ENCODE measurements around the gene FBXL13.
"Not testable (repeated sequence)": the region's sequence is repeated elsewhere in the genome, so short reads cannot be mapped to it uniquely, and the experiment has no call there.

Gene FBXL13

GRCh38 chr7:103020876-103021275, 53.7 kb downstream of the FBXL13 start:
- DNase-seq, result not testable (repeated sequence)

GRCh38 chr7:103018295-103018694, 56.3 kb downstream of the FBXL13 start:
- DNase-seq, result not testable (repeated sequence)

DNA sequence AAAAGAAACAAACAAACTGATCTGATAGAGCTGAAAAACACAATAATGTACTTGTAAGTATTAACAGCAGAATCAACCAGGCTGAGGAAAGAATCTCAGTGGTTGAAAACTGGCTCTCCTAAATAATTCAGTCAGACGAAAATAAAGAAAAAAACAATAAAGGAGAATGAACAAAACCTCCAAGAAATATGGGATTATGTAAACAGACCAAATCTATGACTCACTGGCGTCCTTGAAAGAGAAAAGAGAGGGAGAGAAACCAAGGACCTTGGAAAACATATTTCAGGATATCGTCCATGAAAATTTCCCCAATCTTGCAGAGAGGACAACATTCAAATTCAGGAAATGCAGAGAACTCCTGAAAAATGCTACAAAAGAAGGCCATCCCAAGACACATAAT, 62.9 kb downstream of the FBXL13 start:
- peak; percentile 13 for DNase-seq

DNA sequence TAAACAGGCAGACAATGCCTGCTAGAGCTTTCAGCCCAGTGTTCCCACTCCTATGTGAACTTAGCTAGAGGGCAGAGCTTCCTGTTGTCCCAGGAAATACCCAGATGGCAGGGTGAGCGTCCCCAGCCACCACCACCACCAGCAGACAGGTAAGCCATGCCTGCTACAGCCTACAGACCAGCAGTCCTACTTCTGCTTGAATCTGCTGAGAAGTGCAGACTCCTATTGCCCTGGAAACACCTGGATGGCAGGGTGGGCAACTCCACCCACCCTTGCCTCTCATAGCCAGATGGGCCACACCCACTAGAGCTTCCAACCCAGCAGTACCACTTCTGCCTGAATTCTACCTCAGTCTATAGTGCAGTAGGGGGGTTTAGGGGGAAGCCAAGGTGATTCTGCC, 64.4 kb downstream of the FBXL13 start:
- DNase-seq, result no peak

- DNase-seq, result no peak
Measured at GRCh38 chr7:103009466-103010185, 65.0 kb downstream of the FBXL13 start.

DNA sequence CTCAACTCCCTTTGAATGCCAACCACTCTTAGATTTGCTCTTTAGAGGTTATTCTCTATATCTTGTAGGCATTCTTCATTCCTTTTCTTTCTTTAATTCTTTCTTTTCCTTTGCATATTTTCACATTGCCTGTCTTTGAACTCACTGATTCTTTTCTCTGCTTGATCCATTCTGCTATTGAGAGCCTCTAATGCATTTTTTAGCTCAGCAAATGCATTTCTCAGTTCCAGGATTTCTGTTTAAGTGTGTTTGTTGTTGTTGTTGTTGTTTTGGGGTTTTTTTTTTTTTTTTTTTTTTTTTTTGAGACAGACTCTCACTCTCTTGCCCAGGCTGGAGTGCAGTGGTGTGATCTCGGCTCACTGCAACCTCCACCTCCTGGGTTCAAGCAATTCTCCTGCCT, 71.6 kb downstream of the FBXL13 start:
- no peak for DNase-seq

DNA sequence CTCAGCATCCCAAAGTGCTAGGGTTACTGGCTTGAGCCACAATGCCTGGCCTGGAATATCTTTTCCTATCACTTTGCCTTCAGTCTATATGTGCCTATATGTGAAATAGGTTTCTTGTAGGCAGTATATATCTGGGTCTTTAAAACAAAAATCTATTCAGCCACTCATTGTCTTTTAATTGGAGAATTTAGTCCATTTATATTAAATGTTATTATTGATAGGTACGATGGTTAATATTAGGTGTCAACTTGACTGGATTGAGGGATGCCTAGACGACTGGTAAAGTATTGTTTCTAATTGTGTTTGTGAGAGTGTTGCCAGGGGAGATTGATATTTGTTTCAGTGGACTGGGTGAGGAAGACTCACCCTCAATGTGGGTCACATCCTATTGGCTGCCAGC, 73.4 kb downstream of the FBXL13 start:
- no peak for DNase-seq

GRCh38 chr7:102996957-102997356, 77.6 kb downstream of the FBXL13 start:
- no peak for DNase-seq

- DNase-seq, result not testable (repeated sequence)
Measured at GRCh38 chr7:102995609-102996008, 79.0 kb downstream of the FBXL13 start.

DNA sequence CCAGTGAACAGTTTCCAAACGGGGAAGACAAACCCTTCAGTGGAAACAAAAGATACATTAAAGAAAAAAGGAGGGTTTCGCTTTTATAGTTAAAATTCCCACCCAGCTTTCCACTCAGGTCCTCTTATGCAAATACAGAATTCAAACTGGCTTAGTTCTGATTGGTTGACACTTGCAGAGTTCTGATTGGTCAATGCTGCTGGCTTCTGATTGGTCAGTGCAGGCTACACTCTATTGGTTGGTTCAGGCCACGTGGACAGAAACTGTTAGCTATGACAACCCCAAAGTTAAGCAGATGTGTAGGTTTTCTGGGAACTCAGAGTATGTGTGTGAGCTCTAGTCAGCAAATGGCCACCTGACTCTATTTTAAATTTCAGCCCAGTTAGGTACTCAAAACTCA, 80.0 kb downstream of the FBXL13 start:
- DNase-seq, result no peak

GRCh38 chr7:102993718-102994029, 80.9 kb downstream of the FBXL13 start:
- DNase-seq, result no peak

DNA sequence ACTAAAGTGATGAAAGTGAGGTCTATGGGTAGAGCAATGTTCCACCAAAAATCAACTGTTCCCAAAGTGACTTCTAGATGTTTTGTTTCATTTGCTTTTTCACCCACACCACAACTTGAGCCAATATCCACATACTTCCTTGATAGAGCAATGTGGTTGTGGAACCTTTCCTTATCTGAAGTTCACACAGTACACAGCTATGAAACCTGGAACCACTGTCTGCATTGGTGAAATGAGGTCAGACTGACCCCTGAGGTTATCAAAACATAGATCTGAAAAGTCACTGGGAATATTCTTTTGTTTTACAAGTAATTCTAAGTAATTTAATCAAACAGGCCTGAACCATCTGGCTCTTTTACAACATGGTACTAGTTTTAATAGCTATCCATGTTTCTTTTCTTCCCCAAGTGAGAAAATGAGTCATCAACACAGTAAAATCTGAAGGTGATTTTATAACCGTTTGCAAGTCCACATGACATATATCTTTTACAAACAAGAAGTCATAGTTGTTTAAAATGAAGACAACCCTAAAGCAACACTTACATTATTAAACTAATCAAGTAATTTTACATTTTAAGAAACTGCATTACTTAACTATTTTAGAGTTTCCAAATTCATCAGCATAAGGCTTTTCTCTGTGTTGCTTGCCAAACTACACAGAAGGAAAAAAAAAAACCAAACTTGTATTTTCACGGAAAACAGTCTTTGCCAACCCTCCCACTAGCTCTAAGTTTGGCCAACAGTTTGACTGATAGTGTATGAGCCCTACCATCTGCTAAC, 81.5 kb downstream of the FBXL13 start:
- peak; percentile 61 for DNase-seq

GRCh38 chr7:102992509-102992937, 82.1 kb downstream of the FBXL13 start:
- DNase-seq, result no peak

DNA sequence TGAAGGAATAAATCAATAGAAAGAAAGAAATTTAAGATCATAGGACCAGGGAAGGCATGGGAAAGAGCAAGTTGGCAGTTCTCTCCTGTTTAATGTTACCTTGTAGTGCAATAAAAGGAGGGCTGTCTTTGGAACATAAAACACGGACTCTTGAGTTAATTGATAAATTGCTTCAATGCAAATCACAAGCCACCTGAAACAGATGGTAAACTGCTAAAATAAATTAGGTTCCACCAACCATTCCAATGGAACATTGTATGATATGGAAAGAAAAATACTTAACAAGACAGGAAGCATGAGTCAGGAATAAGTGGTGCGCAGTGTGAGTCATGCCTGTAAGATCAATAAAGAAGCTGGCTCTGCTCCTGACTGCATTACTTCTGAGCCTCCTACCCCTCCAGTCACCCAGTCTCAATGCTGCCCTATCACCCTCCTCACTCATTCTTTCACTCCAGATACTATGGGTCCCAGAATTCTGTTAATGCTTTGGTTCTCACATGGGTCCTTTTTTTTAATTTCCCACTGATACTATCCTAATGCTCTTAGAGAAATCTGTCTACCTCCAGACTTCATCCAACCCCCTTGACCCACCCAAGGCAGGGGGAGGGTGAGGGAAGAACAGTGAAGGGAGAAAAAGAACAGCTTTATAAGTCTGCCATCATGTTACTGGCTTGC, 82.9 kb downstream of the FBXL13 start:
- peak; percentile 96 for DNase-seq

DNA sequence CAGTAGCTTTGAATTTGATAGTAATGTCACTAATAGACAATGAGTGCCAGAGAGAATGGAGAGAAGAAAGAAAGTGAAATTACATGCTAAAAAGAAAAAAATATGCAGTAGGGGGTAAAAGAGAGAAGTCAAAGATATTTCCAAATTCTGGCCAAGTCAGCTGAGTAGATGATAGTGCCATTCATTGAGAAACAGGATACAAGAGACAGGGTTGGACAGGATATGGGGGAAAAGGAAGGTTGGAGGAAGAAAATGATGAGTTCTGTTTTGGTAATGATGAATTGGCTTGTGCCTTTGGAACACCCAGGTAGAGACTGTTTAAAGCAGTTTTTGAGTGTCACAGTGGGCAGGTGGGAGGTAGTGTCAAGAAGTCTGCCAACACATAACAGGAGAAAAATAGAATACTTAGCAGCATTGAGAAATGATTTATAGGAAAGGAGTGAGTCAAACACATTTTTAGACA, 83.5 kb downstream of the FBXL13 start:
- no peak for DNase-seq

GRCh38 chr7:102990642-102991041, 84.0 kb downstream of the FBXL13 start:
- no peak for DNase-seq

DNA sequence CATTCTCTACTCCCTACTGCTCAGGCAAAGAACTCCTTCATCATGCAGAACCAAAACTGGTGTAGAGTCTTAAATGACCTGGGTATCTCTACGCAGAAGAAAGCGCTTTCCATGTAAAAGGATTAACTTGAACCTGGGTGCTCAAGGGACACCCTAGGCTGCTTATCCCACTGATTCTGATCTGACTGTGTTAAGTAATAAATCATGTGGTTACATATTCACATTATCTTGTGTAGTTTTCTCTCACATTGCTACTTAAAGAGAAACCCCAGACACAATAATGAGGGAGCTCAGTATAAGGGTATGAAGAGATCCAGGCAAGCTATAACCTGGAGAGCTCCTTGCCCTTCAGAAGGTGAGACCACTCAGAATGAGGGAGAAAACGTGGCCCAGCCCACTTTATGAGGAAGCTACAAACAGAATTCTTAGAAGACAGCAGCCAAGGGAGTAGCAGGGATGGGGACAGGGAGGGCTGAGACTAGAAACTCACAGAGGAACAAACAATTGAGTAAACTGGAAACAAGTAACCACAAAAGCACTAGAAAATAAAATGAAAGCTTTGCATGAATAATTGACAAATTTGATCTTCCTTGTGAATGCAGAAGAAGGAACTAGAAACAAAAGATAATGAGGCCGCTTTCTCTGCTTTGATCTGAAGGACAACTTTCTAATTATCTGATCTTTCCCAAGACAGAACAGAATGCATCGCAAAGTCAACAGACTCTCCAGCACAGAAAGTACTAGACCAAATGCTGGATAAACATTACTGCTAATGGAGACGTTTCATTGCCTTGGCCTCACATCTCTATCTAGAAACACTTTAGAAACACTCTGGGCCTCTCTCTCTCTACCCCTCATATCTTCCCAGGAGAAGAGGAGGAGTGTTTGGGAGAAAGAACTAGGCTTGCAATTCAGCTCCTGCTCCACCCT, 85.7 kb downstream of the FBXL13 start:
- no peak for DNase-seq

DNA sequence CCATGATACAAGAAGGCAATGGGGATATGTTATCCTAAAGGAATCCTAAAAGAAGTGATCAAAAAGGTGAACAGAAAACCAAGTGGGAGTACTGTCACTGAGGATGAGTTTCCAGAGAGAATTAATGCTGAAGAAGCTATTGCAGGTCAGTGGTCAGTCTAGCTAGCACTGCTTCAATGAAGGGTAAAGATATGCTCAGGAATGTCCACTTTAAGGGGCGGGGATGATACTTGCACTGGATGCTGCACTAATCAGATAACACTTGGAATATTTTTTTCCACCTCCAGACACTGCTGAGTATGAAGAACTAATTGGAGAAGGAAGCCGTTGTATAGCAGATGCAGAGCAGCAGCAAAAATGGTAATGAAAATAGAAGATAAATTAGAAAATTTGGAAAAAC, 86.5 kb downstream of the FBXL13 start:
- no peak for DNase-seq

GRCh38 chr7:102985176-102985783, 89.3 kb downstream of the FBXL13 start:
- peak; percentile 13 for DNase-seq

GRCh38 chr7:102983602-102984001, 91.0 kb downstream of the FBXL13 start:
- DNase-seq, result no peak

DNA sequence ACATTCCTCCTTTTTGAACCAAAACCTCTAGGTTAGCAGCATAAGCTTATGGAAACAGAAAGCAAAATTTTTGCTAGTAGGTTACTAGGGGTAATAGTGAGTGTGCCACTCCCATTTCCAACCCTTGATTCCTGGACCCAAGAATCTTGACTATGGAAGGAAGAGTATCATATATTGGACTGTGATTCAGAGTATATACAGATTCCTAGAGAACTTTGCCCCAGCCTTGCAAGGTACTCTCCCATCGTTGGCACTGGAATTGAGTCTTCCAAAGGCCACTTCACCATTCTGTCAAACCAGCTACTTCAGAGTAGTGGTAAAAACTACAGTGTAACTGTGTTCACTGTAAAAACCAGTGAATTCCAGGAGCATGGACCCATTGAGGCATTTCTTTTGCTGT, 92.4 kb downstream of the FBXL13 start:
- no peak for DNase-seq

DNA sequence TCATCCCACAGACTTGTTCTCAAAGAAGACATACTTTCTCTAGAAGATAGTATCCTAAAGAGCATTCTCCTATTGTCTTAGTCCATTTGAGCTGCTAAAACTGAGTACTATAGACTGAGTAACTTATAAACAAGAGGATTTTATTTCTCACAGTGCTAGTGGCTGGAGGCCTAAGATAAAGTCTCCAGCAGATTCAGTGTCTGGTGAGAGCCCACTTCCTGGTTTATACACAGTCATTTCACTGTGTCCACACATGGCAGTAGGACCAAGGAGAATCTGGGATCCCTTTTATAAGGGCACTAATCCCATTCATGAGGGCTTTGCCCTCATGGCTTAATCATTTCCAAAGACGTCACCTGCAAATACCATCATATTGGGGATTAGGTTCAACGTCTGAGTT, 93.1 kb downstream of the FBXL13 start:
- DNase-seq, result no peak
